ENCODE results near the gene KCNH2.

The KCNH2 gene

DNA sequence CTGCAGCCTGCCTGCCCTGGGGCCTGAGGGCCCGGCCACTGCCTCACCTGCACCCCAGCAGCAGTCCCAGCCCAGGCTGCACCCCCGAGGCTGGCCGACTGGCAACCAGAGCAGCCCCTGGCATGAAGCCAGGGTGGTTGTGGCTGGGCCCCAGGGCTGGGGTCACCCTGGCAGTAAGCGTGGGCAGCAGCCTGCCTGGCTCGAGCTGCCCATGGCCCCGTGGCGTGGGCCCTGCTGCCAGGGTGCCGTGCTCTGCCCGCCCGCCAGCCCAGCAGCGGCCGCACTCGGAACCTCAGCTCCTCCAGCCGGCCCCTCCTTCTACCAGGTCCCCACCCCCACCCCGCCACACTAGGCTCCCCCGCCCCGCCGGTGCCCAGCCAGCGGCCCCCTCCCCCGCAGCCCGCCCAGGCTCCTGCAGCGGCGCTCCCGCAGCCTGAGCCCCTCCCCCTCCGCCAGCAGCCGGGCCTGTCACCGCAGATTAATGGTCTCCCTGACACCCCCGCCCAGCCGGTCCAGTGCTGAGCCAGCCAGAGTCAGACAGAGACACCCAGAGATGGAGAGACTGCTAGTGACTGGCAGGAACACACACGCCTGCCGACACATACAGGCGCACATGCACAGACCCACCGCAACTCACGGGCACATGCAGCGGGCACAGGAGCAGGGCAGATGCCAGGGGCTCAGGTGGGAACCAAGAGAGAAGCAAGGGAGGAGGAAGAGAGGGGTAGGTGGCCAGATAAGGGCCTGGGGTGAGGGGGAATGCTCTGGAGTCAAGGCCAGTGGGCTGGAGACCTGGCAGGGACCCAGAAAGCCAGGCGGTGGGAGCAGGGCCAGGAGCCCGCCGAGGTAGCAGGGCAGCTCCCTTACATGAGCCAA lies 22.4 kb downstream of the KCNH2 start:
- Histone ChIP-seq H3F3A (ENCODE audit: insufficient read depth) (no peaks in the 10 kb centered on the region), H3K4me2 (ENCODE audit: low read depth, low read length, poor library complexity, severe bottlenecking) (no peak overlapping the region), H4K20me1 (ENCODE audit: low read depth, low read length) (no peaks in the 10 kb centered on the region), H3K9me2 (replicated peaks; ENCODE audit: insufficient read depth, low read length) (no peaks in the 10 kb centered on the region), H3K9ac (ENCODE audit: low read length) (no peak overlapping the region), H3K4me3 (ENCODE audit: insufficient read depth, low read length, poor library complexity, severe bottlenecking) (no peak overlapping the region), H3K27ac (ENCODE audit: low read depth, low read length) (no peak overlapping the region), H3K27me3 (ENCODE audit: low read length) (no peaks in the 10 kb centered on the region), H2AFZ (ENCODE audit: low read depth, low read length, severe bottlenecking) (no peak overlapping the region), H3K79me2 (ENCODE audit: insufficient read depth, low read length) (no peaks in the 10 kb centered on the region), H3K36me3 (ENCODE audit: low read length) (no peaks in the 10 kb centered on the region), H3K9me3 (ENCODE audit: insufficient read depth, low read length) (no peaks in the 10 kb centered on the region)
- no peak for TF ChIP-seq EZH2phosphoT487 (conservative IDR thresholded peaks at IDR 0.05; ENCODE audit: low read length)
- TF ChIP-seq, protein P1, sequence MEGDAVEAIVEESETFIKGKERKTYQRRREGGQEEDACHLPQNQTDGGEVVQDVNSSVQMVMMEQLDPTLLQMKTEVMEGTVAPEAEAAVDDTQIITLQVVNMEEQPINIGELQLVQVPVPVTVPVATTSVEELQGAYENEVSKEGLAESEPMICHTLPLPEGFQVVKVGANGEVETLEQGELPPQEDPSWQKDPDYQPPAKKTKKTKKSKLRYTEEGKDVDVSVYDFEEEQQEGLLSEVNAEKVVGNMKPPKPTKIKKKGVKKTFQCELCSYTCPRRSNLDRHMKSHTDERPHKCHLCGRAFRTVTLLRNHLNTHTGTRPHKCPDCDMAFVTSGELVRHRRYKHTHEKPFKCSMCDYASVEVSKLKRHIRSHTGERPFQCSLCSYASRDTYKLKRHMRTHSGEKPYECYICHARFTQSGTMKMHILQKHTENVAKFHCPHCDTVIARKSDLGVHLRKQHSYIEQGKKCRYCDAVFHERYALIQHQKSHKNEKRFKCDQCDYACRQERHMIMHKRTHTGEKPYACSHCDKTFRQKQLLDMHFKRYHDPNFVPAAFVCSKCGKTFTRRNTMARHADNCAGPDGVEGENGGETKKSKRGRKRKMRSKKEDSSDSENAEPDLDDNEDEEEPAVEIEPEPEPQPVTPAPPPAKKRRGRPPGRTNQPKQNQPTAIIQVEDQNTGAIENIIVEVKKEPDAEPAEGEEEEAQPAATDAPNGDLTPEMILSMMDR (IDR thresholded peaks at IDR 0.05; ENCODE audit: insufficient read depth, low read length, poor library complexity, severe bottlenecking) = no peak

DNA sequence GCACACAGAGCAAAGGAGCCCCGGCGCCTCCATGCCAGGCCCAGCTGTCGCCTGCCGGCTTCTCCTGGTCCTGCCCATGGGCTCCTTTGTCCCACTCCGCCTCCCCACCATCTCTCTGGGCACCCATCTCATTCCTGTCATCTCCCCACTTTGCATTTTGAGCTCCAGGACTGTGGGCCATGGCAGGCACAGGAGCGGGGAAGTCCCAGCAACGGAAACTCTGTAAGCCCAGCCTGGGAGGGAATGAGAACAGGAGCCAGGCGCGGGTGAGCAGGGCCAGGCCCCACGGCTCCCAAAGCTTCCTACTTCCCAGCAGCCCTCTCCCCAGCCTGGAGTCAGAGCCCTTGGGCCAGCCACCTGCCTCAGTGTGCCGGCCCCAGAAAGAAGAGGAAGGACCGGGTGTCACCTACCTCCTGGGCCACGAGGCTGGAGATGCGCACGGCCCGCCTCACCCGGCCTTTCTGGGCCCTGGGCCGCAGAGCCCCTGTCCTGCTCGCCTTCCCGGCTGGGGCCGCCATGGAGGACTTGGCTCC lies 23.1 kb downstream of the KCNH2 start:
- Histone ChIP-seq H3K27ac (ENCODE audit: low read depth, low read length) (no peak overlapping the region), H3K79me2 (ENCODE audit: insufficient read depth, low read length) (no peaks in the 10 kb centered on the region), H2AFZ (ENCODE audit: low read depth, low read length, severe bottlenecking) (no peak overlapping the region), H3K4me3 (ENCODE audit: insufficient read depth, low read length, poor library complexity, severe bottlenecking) (no peak overlapping the region), H3K9ac (ENCODE audit: low read length) (no peak overlapping the region), H3F3A (ENCODE audit: insufficient read depth) (no peaks in the 10 kb centered on the region), H3K27me3 (ENCODE audit: low read length) (no peaks in the 10 kb centered on the region), H3K36me3 (ENCODE audit: low read length) (no peaks in the 10 kb centered on the region), H4K20me1 (ENCODE audit: low read depth, low read length) (no peaks in the 10 kb centered on the region), H3K9me3 (ENCODE audit: insufficient read depth, low read length) (no peaks in the 10 kb centered on the region), H3K4me2 (ENCODE audit: low read depth, low read length, poor library complexity, severe bottlenecking) (no peak overlapping the region), H3K9me2 (replicated peaks; ENCODE audit: insufficient read depth, low read length) (no peaks in the 10 kb centered on the region)
- TF ChIP-seq, protein P1 (IDR thresholded peaks at IDR 0.05; ENCODE audit: insufficient read depth, low read length, poor library complexity, severe bottlenecking) = no peak
- TF ChIP-seq EZH2phosphoT487 (conservative IDR thresholded peaks at IDR 0.05; ENCODE audit: low read length) = no peak

DNA sequence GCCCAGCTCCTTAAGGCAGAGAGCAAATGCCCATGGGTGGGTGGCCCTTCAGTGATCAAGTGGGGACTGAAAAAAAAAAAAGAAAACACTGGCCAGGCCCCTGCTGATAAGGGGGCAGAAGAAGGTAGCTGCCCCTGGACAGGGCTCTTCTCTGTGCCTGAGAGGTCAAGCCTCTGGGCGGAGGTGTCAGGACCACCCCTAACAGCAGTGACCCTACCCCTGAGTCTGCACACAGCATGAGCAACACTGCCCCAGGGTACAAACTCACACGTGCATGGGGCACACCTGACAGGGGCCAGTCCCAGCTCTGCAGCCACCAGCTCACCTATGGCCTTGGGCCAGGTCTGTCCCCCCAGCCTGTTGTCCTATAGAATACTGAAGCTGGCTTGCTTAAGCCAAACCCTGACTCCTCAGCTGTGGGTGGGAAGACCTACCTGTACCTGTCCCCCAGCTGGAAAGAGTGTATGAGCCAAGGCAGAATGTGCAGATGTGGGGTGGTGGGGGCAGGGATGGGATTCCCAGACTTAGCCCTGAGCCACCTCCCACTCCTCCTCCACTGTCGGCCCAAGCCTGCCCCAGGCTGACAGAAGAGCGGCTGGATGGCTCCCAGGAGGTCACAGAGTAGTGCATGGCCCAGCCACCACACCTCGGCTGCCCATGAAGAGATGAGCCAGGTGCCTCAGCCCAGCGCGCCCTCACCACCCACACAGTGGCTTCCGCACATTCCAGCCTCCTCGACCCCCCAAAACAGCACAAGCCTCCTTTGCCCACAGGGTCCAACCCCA lies 23.7 kb downstream of the KCNH2 start:
- no peak overlapping the region for H3K4me3 ChIP-seq (ENCODE audit: insufficient read depth, low read length, poor library complexity, severe bottlenecking)
- no peaks in the 10 kb centered on the region for H3K9me3 ChIP-seq (ENCODE audit: insufficient read depth, low read length)
- no peaks in the 10 kb centered on the region for H3F3A ChIP-seq (ENCODE audit: insufficient read depth)
- H2AFZ ChIP-seq (ENCODE audit: low read depth, low read length, severe bottlenecking) = no peak overlapping the region
- no peaks in the 10 kb centered on the region for H3K79me2 ChIP-seq (ENCODE audit: insufficient read depth, low read length)
- no peak overlapping the region for H3K9ac ChIP-seq (ENCODE audit: low read length)
- no peaks in the 10 kb centered on the region for H3K9me2 ChIP-seq (replicated peaks; ENCODE audit: insufficient read depth, low read length)
- TF ChIP-seq, protein P1 (IDR thresholded peaks at IDR 0.05; ENCODE audit: insufficient read depth, low read length, poor library complexity, severe bottlenecking) = no peak
- TF ChIP-seq EZH2phosphoT487 (conservative IDR thresholded peaks at IDR 0.05; ENCODE audit: low read length) = no peak
- no peaks in the 10 kb centered on the region for H3K27me3 ChIP-seq (ENCODE audit: low read length)
- no peak overlapping the region for H3K4me2 ChIP-seq (ENCODE audit: low read depth, low read length, poor library complexity, severe bottlenecking)
- H3K27ac ChIP-seq (ENCODE audit: low read depth, low read length) = no peak overlapping the region
- no peaks in the 10 kb centered on the region for H4K20me1 ChIP-seq (ENCODE audit: low read depth, low read length)
- H3K36me3 ChIP-seq (ENCODE audit: low read length) = no peaks in the 10 kb centered on the region

All from SU-DHL-6 (cell line).